ENCODE results near the gene TSSC4.

TSSC4 gene

DNA sequence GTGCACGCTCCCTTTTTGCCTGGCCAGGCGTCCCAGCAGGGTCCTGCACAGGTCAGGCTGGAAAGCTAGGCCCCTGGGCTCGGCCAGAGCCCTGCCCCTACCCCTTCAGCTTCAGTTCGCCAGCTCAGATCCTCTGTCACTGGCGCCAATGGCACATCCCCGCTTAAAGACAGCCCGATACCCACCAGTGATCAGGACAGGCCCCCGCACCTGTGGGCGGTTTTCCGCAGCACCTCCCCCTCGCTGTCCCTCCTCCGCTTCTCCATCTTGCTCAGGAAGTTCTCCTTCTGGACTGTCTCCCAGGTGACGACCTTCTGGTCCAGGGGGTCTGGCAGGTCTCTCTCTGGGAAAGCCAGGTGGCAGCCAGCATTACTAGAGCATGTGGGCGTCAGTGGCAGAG lies 5.9 kb downstream of the TSSC4 start:
- no peak overlapping the region for H3K4me3 ChIP-seq (replicated peaks; ENCODE audit: insufficient read depth, low read length)
- no peak overlapping the region for H3K27ac ChIP-seq (replicated peaks)
- DNase-seq (ENCODE audit: low read depth in 1 of 2, low spot score in 1 of 2), result no peak
- H3K27me3 ChIP-seq (ENCODE audit: insufficient read depth, poor library complexity, severe bottlenecking), result no peaks in the 10 kb centered on the region
- TF ChIP-seq, protein P1, sequence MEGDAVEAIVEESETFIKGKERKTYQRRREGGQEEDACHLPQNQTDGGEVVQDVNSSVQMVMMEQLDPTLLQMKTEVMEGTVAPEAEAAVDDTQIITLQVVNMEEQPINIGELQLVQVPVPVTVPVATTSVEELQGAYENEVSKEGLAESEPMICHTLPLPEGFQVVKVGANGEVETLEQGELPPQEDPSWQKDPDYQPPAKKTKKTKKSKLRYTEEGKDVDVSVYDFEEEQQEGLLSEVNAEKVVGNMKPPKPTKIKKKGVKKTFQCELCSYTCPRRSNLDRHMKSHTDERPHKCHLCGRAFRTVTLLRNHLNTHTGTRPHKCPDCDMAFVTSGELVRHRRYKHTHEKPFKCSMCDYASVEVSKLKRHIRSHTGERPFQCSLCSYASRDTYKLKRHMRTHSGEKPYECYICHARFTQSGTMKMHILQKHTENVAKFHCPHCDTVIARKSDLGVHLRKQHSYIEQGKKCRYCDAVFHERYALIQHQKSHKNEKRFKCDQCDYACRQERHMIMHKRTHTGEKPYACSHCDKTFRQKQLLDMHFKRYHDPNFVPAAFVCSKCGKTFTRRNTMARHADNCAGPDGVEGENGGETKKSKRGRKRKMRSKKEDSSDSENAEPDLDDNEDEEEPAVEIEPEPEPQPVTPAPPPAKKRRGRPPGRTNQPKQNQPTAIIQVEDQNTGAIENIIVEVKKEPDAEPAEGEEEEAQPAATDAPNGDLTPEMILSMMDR (IDR thresholded peaks at IDR 0.05; ENCODE audit: insufficient read depth, low read length), result no peak
- no peak for TF ChIP-seq SPI1 (IDR thresholded peaks at IDR 0.05; ENCODE audit: borderline replicate concordance, low read depth)
- no peak for TF ChIP-seq POLR2AphosphoS5 (IDR thresholded peaks at IDR 0.05; ENCODE audit: low read depth)
- no peak for TF ChIP-seq GABPA (IDR thresholded peaks at IDR 0.05; ENCODE audit: low read depth)
- TF ChIP-seq, protein P2, sequence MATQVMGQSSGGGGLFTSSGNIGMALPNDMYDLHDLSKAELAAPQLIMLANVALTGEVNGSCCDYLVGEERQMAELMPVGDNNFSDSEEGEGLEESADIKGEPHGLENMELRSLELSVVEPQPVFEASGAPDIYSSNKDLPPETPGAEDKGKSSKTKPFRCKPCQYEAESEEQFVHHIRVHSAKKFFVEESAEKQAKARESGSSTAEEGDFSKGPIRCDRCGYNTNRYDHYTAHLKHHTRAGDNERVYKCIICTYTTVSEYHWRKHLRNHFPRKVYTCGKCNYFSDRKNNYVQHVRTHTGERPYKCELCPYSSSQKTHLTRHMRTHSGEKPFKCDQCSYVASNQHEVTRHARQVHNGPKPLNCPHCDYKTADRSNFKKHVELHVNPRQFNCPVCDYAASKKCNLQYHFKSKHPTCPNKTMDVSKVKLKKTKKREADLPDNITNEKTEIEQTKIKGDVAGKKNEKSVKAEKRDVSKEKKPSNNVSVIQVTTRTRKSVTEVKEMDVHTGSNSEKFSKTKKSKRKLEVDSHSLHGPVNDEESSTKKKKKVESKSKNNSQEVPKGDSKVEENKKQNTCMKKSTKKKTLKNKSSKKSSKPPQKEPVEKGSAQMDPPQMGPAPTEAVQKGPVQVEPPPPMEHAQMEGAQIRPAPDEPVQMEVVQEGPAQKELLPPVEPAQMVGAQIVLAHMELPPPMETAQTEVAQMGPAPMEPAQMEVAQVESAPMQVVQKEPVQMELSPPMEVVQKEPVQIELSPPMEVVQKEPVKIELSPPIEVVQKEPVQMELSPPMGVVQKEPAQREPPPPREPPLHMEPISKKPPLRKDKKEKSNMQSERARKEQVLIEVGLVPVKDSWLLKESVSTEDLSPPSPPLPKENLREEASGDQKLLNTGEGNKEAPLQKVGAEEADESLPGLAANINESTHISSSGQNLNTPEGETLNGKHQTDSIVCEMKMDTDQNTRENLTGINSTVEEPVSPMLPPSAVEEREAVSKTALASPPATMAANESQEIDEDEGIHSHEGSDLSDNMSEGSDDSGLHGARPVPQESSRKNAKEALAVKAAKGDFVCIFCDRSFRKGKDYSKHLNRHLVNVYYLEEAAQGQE (IDR thresholded peaks at IDR 0.05; ENCODE audit: insufficient replicate concordance, low read depth), result no peak

DNA sequence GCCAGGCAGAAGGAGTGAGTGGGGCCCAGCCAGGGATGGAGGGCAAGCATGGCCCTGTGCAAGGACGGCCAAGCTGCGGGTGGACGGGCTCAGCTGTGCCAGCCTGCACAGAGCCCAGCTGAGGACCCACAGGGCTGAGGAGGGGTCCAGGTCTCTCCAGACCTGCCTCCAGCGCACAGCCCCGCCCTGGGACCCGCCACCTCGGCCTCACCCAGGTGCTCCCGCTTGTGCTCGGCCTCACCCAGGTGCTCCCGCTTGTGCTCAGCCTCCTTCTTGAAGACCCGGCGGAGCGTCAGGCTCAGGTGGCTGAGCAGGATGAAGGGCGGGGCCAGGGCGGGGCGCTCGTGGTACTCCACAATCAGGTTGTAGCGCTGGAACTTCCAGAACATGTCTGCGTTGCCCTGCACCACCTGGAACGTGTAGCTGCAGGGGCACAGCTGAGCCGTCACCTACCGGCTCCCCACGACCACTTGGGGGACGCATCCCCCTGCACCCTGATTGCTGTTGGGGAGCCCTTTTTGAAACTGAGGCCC lies 6.4 kb downstream of the TSSC4 start:
- TF ChIP-seq POLR2AphosphoS5 (IDR thresholded peaks at IDR 0.05; ENCODE audit: low read depth), result no peak
- TF ChIP-seq SPI1 (IDR thresholded peaks at IDR 0.05; ENCODE audit: borderline replicate concordance, low read depth), result no peak
- no peak for TF ChIP-seq GABPA (IDR thresholded peaks at IDR 0.05; ENCODE audit: low read depth)
- TF ChIP-seq, protein P2 (IDR thresholded peaks at IDR 0.05; ENCODE audit: insufficient replicate concordance, low read depth), result no peak
- TF ChIP-seq, protein P1 (IDR thresholded peaks at IDR 0.05; ENCODE audit: insufficient read depth, low read length), result no peak

DNA sequence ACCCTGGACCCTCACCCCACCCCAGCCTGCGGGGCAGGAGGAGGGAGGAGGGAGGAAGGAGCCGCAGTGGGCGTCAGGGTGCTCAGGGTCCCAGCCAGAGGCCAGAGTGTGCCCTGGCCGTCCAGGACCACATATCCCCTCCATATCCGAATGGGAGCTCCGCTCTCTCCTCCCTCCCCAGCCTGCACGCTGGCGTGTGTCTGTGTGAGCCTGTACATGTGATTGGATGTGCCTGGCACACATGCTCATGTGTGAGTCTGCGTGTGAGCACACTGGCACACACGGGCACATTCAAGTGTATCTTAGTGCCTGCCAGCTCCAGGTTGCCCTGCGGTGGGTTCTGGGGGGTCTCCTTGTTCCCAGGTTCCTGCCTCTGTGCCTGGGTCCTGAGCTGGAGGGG lies 8.1 kb downstream of the TSSC4 start:
- TF ChIP-seq, protein P1 (IDR thresholded peaks at IDR 0.05; ENCODE audit: insufficient read depth, low read length), result no peak
- TF ChIP-seq, protein P2 (IDR thresholded peaks at IDR 0.05; ENCODE audit: insufficient replicate concordance, low read depth), result no peak
- TF ChIP-seq SPI1 (IDR thresholded peaks at IDR 0.05; ENCODE audit: borderline replicate concordance, low read depth), result no peak
- TF ChIP-seq GABPA (IDR thresholded peaks at IDR 0.05; ENCODE audit: low read depth), result no peak
- TF ChIP-seq POLR2AphosphoS5 (IDR thresholded peaks at IDR 0.05; ENCODE audit: low read depth), result no peak
- Histone ChIP-seq H3K4me3 (replicated peaks; ENCODE audit: insufficient read depth, low read length) (no peak overlapping the region), H3K27ac (replicated peaks) (no peak overlapping the region), H3K27me3 (ENCODE audit: insufficient read depth, poor library complexity, severe bottlenecking) (no peaks in the 10 kb centered on the region)
- DNase-seq (ENCODE audit: low read depth in 1 of 2, low spot score in 1 of 2), result no peak

More for the DNA sequence above, 6.4 kb downstream of the TSSC4 start:
- Histone ChIP-seq H3K27me3 (ENCODE audit: insufficient read depth, poor library complexity, severe bottlenecking) (no peaks in the 10 kb centered on the region), H3K27ac (replicated peaks) (no peak overlapping the region), H3K4me3 (replicated peaks; ENCODE audit: insufficient read depth, low read length) (no peak overlapping the region)
- DNase-seq (ENCODE audit: low read depth in 1 of 2, low spot score in 1 of 2), result no peak

Data from HL-60 (cell line).